Hair follicular keratinocyte (primary cell): ENCODE results near the gene OR56A3. TPM values are rescaled to one million over a fixed set of nuclear protein-coding genes. Genes with fewer than 3 reads are reported as not detected.

Experiments used
- total RNA-seq: library from RNA; depleted of rRNA; stranded (reverse); fragments of >200 nt; gene quantifications from 2 replicates; pipeline ENCODE4 v1.2.3, GENCODE V29; 2015

The OR56A3 gene, protein sequence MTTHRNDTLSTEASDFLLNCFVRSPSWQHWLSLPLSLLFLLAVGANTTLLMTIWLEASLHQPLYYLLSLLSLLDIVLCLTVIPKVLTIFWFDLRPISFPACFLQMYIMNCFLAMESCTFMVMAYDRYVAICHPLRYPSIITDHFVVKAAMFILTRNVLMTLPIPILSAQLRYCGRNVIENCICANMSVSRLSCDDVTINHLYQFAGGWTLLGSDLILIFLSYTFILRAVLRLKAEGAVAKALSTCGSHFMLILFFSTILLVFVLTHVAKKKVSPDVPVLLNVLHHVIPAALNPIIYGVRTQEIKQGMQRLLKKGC
- not detected in 2 replicates for total RNA-seq

DNA sequence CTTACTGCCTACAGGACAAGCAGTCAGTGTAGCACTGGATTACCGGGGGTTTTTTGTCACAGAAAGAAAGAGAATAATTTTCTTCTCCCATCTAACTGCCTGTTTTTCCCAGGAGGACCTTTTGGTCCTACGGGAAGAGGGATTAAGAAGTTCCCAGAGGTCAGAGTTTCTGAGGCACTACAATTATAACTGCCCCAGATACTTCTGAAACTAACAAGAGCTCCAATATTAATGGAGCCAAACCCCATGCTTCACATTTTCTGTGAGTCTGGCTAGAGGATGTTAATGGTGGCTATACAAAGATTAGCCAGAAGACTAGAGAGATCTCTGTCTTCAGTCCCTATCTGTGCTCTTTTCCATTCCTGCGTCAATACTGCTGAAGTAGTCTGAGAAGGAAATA, at the start of gene OR56A3:
Gene OR56A3 (plus strand): TSS at position 301 of the 400 bp plus-strand sequence. CDS start 5,096 bp downstream, outside the sequence.

GRCh38 chr11:5892908-5893307, 49.1 kb upstream of the OR56A3 start, which contains the start of gene OR52E5:
OR52E5 (plus strand) TSS chr11:5893208; CDS start chr11:5900777, 7,569 bp downstream.

GRCh38 chr11:5968394-5968793, 26.3 kb downstream of the OR56A3 start, which contains the start of gene OR56A5:
OR56A5 (minus strand) TSS chr11:5968494; CDS start chr11:5968494, 0 bp downstream.

DNA sequence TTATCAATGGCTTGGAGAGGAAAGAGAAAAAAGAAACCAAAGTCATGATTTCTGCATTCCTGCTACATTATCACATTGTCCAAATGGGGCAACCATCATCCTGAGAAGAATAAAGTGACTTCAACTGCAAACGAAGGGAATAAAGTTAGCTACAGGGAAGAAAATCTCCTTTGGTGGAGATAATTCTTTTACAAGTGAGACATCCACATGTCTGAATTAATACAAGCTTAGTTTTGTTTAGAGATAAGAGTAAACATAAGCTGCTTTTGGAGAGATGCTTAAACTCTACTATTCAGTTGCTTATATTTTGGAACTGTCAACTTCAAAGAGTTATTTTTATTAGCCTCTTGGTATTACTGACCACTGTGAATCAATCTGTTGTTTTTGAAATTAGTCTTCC, 44.8 kb downstream of the OR56A3 start, which contains the start of gene OR52L1:
Gene OR52L1 (minus strand): TSS at position 101 of the 400 bp plus-strand sequence. CDS start 55 bp downstream, at position 46.

Other genes starting within 250 kb of the OR56A3 start
- not detected in 2 replicates for gene OR56B1, start 205.8 kb upstream of the OR56A3 start, total RNA-seq
- gene OR52N4, start 188.0 kb upstream of the OR56A3 start, total RNA-seq, result not detected in 2 replicates
- not detected in 2 replicates for gene OR52N5, start 158.9 kb upstream of the OR56A3 start, total RNA-seq
- gene OR52N1, start 151.0 kb upstream of the OR56A3 start, total RNA-seq, result not detected in 2 replicates
- gene OR52N2, start 133.3 kb upstream of the OR56A3 start, total RNA-seq, result not detected in 2 replicates
- not detected in 2 replicates for gene OR52E6, start 100.4 kb upstream of the OR56A3 start, total RNA-seq
- gene OR52E8, start 84.6 kb upstream of the OR56A3 start, total RNA-seq, result not detected in 2 replicates
- gene OR52E4, start 61.6 kb upstream of the OR56A3 start, total RNA-seq, result not detected in 2 replicates
- gene OR52E5, start 49.0 kb upstream of the OR56A3 start, total RNA-seq, result not detected in 2 replicates
- gene OR56A5, start 26.2 kb downstream of the OR56A3 start, total RNA-seq, result not detected in 2 replicates
- gene OR52L1, start 44.7 kb downstream of the OR56A3 start, total RNA-seq, result not detected in 2 replicates
- not detected in 2 replicates for gene OR56A4, start 64.7 kb downstream of the OR56A3 start, total RNA-seq
- not detected in 2 replicates for gene OR56A1, start 88.5 kb downstream of the OR56A3 start, total RNA-seq
- gene OR56B4, start 165.4 kb downstream of the OR56A3 start, total RNA-seq, result not detected in 2 replicates
- gene OR52B2, start 228.1 kb downstream of the OR56A3 start, total RNA-seq, result not detected in 2 replicates